Osteocyte (in vitro differentiated cells): ENCODE measurements around the gene KIRREL3. TPM values are rescaled to one million over a fixed set of nuclear protein-coding genes. Genes with fewer than 3 reads are reported as not detected.

ENCODE experiments used
- DNase-seq: peaks from one replicate; pipeline ENCODE4 v3.0.0; 2021; ENCODE audit warnings: mixed read lengths; ENCODE audit not compliant: unreplicated experiment; ENCODE audit errors: extremely low spot score
- H3K27ac Mint-ChIP-seq: one replicate; pipeline ENCODE4 v1.8.0; 2021; ENCODE audit warnings: mild to moderate bottlenecking, mixed read lengths; ENCODE audit not compliant: unreplicated experiment
- H3K27me3 Mint-ChIP-seq: one replicate; pipeline ENCODE4 v1.8.0; 2021; ENCODE audit warnings: mixed read lengths; ENCODE audit not compliant: unreplicated experiment
- H3K36me3 Mint-ChIP-seq: one replicate; pipeline ENCODE4 v1.8.0; 2021; ENCODE audit warnings: mixed read lengths; ENCODE audit not compliant: unreplicated experiment
- H3K4me1 Mint-ChIP-seq: one replicate; pipeline ENCODE4 v1.8.0; 2021; ENCODE audit warnings: mixed read lengths; ENCODE audit not compliant: unreplicated experiment
- H3K4me3 Mint-ChIP-seq: one replicate; pipeline ENCODE4 v1.8.0; 2021; ENCODE audit warnings: mild to moderate bottlenecking, moderate library complexity, mixed read lengths; ENCODE audit not compliant: unreplicated experiment
- H3K9me3 Mint-ChIP-seq: one replicate; pipeline ENCODE4 v1.8.0; 2021; ENCODE audit warnings: mixed read lengths; ENCODE audit not compliant: unreplicated experiment
- CTCF ChIP-seq: fragments of 200-600 bp; sonication (generic); IDR thresholded peaks from 2 replicates; pipeline ENCODE4 v1.5.0; 2021; ENCODE audit warnings: antibody characterized with exemption, mild to moderate bottlenecking, moderate library complexity
- total RNA-seq: library from RNA; stranded (reverse); gene quantifications from 2 replicates; pipeline ENCODE4 v1.2.1, GENCODE V29; 2021

Gene KIRREL3
- total RNA-seq, 1 donor from 2014 or later = 1.2 TPM

GRCh38 chr11:126738295-126739031 lies 262.1 kb downstream of the KIRREL3 start:
- no peak overlapping the region for H3K27ac Mint-ChIP-seq
- no peak for TF ChIP-seq CTCF

GRCh38 chr11:126736682-126737572 lies 263.6 kb downstream of the KIRREL3 start:
- Mint-ChIP-seq H3K27ac (no peak overlapping the region), H3K36me3 (no peaks in the 10 kb centered on the region), H3K9me3 (no peaks in the 10 kb centered on the region), H3K27me3 (no peaks in the 10 kb centered on the region), H3K4me1 (peaks cover 2% of the 10 kb centered on the region), H3K4me3 (no peak overlapping the region)
- no peak for TF ChIP-seq CTCF
- no peak for DNase-seq

More at GRCh38 chr11:126738295-126739031, 262.1 kb downstream of the KIRREL3 start:
- Mint-ChIP-seq H3K4me3 (no peak overlapping the region), H3K27me3 (no peaks in the 10 kb centered on the region), H3K36me3 (no peaks in the 10 kb centered on the region), H3K4me1 (no peaks in the 10 kb centered on the region), H3K9me3 (no peaks in the 10 kb centered on the region)
- no peak for DNase-seq

- Mint-ChIP-seq H3K27ac (no peak overlapping the region), H3K4me1 (peaks cover 2% of the 10 kb centered on the region), H3K9me3 (no peaks in the 10 kb centered on the region), H3K4me3 (no peak overlapping the region), H3K27me3 (no peaks in the 10 kb centered on the region), H3K36me3 (no peaks in the 10 kb centered on the region)
- DNase-seq = no peak
- no peak for TF ChIP-seq CTCF
These were observed 265.8 kb downstream of the KIRREL3 start for GRCh38 chr11:126734752-126735151.

- H3K4me1 Mint-ChIP-seq = peaks cover 2% of the 10 kb centered on the region
- H3K4me3 Mint-ChIP-seq = no peak overlapping the region
- H3K27ac Mint-ChIP-seq = no peak overlapping the region
These were observed 266.9 kb downstream of the KIRREL3 start for GRCh38 chr11:126733685-126734084.

More at GRCh38 chr11:126733685-126734084, 266.9 kb downstream of the KIRREL3 start:
- Mint-ChIP-seq H3K36me3 (no peaks in the 10 kb centered on the region), H3K9me3 (no peaks in the 10 kb centered on the region), H3K27me3 (no peaks in the 10 kb centered on the region)
- TF ChIP-seq CTCF = no peak
- no peak for DNase-seq
